Naive thymus-derived CD4-positive, alpha-beta T cell (primary cell): ENCODE results near the gene ROBO2. TPM values are rescaled to one million over a fixed set of nuclear protein-coding genes. Genes with fewer than 3 reads are reported as not detected.

Experiments
- ATAC-seq: fragments of 150-1000 bp; cut with Tn5 transposase; 2 replicates; pipeline ENCODE4 v1.10.0; 2021; ENCODE audit warnings: mild to moderate bottlenecking, moderate library complexity
- CTCF ChIA-PET: fragments of 350-600 bp; sonication (Branson Sonifier 250); formaldehyde crosslinking; loops from one replicate; lab custom pipeline; 2021; ENCODE audit warnings: antibody characterized with exemption; lab: Charles Lee
- POLR2A ChIA-PET: fragments of 350-600 bp; sonication (Branson Sonifier 250); formaldehyde crosslinking; loops from one replicate; lab custom pipeline; 2021; ENCODE audit warnings: antibody characterized with exemption, inconsistent platforms; lab: Charles Lee
- DNase-seq, 9 donors: peaks; one replicate each; pipeline versions ENCODE4 v3.0.0 to v3.0.0-alpha.2; 2020 to 2022; ENCODE audit warnings: mixed read lengths in 1 of 9
- H3K27ac ChIP-seq: one replicate; pipeline ENCODE4 v1.7.0; 2013; ENCODE audit warnings: mild to moderate bottlenecking, low read depth, low read length, moderate library complexity
- H3K27me3 ChIP-seq, 2 donors: one replicate each; pipeline ENCODE4 v1.7.0; 2013; ENCODE audit warnings: low read length in 2 of 2, mild to moderate bottlenecking in 2 of 2, moderate library complexity in 2 of 2; ENCODE audit not compliant: control insufficient read depth in 2 of 2, insufficient read depth in 2 of 2
- H3K36me3 ChIP-seq, 3 experiments: 1 replicate in 2 of 3; 2 replicates in 1 of 3; pipeline ENCODE4 v1.7.0; 2013; ENCODE audit warnings: low read length in 3 of 3, mild to moderate bottlenecking in 3 of 3, moderate library complexity in 1 of 3; ENCODE audit not compliant: insufficient read depth in 3 of 3, control insufficient read depth in 2 of 3
- H3K4me1 ChIP-seq, 2 donors: one replicate each; pipeline ENCODE4 v1.7.0; 2013; ENCODE audit warnings: low read length in 2 of 2, mild to moderate bottlenecking in 2 of 2, moderate library complexity in 1 of 2; ENCODE audit not compliant: control insufficient read depth in 2 of 2, insufficient read depth in 2 of 2
- H3K4me3 ChIP-seq: 2 replicates; pipeline ENCODE4 v1.7.0; 2013; ENCODE audit warnings: mild to moderate bottlenecking, low read length
- H3K9me3 ChIP-seq, 3 experiments: 1 replicate in 2 of 3; 2 replicates in 1 of 3; pipeline ENCODE4 v1.7.0; 2013; ENCODE audit warnings: low read length in 3 of 3; ENCODE audit not compliant: control insufficient read depth in 2 of 3
- H3K27ac Mint-ChIP-seq, 9 donors: one replicate each; pipeline ENCODE4 v1.8.0; 2020 to 2022; ENCODE audit warnings: mixed read lengths in 9 of 9, mild to moderate bottlenecking in 8 of 9, moderate library complexity in 5 of 9, inconsistent platforms in 2 of 9
- H3K27me3 Mint-ChIP-seq, 5 donors: one replicate each; pipeline ENCODE4 v1.8.0; 2021 to 2022; ENCODE audit warnings: mixed read lengths in 5 of 5, mild to moderate bottlenecking in 1 of 5
- H3K36me3 Mint-ChIP-seq, 5 donors: one replicate each; pipeline ENCODE4 v1.8.0; 2020 to 2022; ENCODE audit warnings: mixed read lengths in 5 of 5, mild to moderate bottlenecking in 3 of 5, inconsistent platforms in 1 of 5
- H3K4me1 Mint-ChIP-seq, 7 donors: one replicate each; pipeline ENCODE4 v1.8.0; 2020 to 2022; ENCODE audit warnings: mixed read lengths in 7 of 7, mild to moderate bottlenecking in 3 of 7, inconsistent platforms in 1 of 7
- H3K4me3 Mint-ChIP-seq, 10 donors: one replicate each; pipeline ENCODE4 v1.8.0; 2020 to 2022; ENCODE audit warnings: mild to moderate bottlenecking in 10 of 10, mixed read lengths in 10 of 10, moderate library complexity in 6 of 10, inconsistent platforms in 2 of 10
- H3K9me3 Mint-ChIP-seq, 11 donors: one replicate each; pipeline ENCODE4 v1.8.0; 2020 to 2022; ENCODE audit warnings: mixed read lengths in 11 of 11, mild to moderate bottlenecking in 4 of 11, inconsistent platforms in 1 of 11, moderate library complexity in 1 of 11
- intact Hi-C, 2 donors: fragments of 100-400 bp; cut with micrococcal nuclease; formaldehyde crosslinking; loops; one replicate each; pipeline ENCODE4 v1.15.1; 2023
- polyA plus RNA-seq, 2 donors: library from polyadenylated mRNA; unstranded; fragments of 300-500 nt; fragmentation: Illumina TruSeq; gene quantifications; one replicate each; pipeline ENCODE4 v1.2.3, GENCODE V29; 2021
- total RNA-seq, 6 experiments: library from RNA in 5 of 6; stranded (reverse) in 5 of 6; gene quantifications; 1 replicate in 5 of 6; 2 replicates in 1 of 6; pipeline ENCODE4 v1.2.3 and lab custom pipeline; 2021 to 2026

Gene ROBO2
- total and polyA plus RNA-seq, 7 experiments from 2014 or later = not detected

GRCh38 chr3:77595371-77595870 lies 555.5 kb downstream of the ROBO2 start:
- Histone ChIP-seq H3K4me1 (no peaks in the 10 kb centered on the region), H3K9me3 (no peaks in the 10 kb centered on the region), H3K36me3 (no peaks in the 10 kb centered on the region), H3K27ac (no peak overlapping the region), H3K4me3 (no peak overlapping the region), H3K27me3 (no peaks in the 10 kb centered on the region)
- ATAC-seq (no peak), DNase-seq (no peak)
- no peak overlapping the region for H3K4me3 Mint-ChIP-seq
- no peaks in the 10 kb centered on the region for H3K36me3 Mint-ChIP-seq
- ChIA-PET CTCF (no interaction called here), POLR2A (no interaction called here)
- no peaks in the 10 kb centered on the region for H3K27me3 Mint-ChIP-seq
- H3K27ac Mint-ChIP-seq = no peak overlapping the region
- H3K4me1 Mint-ChIP-seq = no peaks in the 10 kb centered on the region
- peaks cover 0 to 18% (median 2%) of the 10 kb centered on the region in 11 donors for H3K9me3 Mint-ChIP-seq
- intact Hi-C loops = no loop called here

- Mint-ChIP-seq H3K4me1 (no peaks in the 10 kb centered on the region), H3K27ac (no peak overlapping the region), H3K9me3 (peaks cover 0 to 16% (median 6%) of the 10 kb centered on the region in 11 donors), H3K4me3 (no peak overlapping the region), H3K27me3 (no peaks in the 10 kb centered on the region), H3K36me3 (no peaks in the 10 kb centered on the region)
- H3K9me3 ChIP-seq = no peaks in the 10 kb centered on the region
- no peaks in the 10 kb centered on the region for H3K27me3 ChIP-seq
- H3K36me3 ChIP-seq = no peaks in the 10 kb centered on the region
- CTCF ChIA-PET = no interaction called here
- H3K27ac ChIP-seq = no peak overlapping the region
- intact Hi-C loops = no loop called here
- H3K4me1 ChIP-seq = no peaks in the 10 kb centered on the region
- ATAC-seq (no peak), DNase-seq (no peak)
- POLR2A ChIA-PET = no interaction called here
- no peak overlapping the region for H3K4me3 ChIP-seq
Observed at GRCh38 chr3:77599948-77600347, 560.0 kb downstream of the ROBO2 start.

GRCh38 chr3:77601823-77602415 lies 562.0 kb downstream of the ROBO2 start:
- no peaks in the 10 kb centered on the region for H3K27me3 Mint-ChIP-seq
- H3K36me3 Mint-ChIP-seq = no peaks in the 10 kb centered on the region
- intact Hi-C loops = no loop called here
- DNase-seq = no peak
- no peak for ATAC-seq
- no peak overlapping the region for H3K27ac Mint-ChIP-seq
- Histone ChIP-seq H3K9me3 (no peaks in the 10 kb centered on the region), H3K36me3 (no peaks in the 10 kb centered on the region), H3K4me3 (no peak overlapping the region), H3K4me1 (no peaks in the 10 kb centered on the region), H3K27me3 (no peaks in the 10 kb centered on the region), H3K27ac (no peak overlapping the region)
- H3K9me3 Mint-ChIP-seq = peaks cover 0 to 16% (median 6%) of the 10 kb centered on the region in 11 donors
- H3K4me3 Mint-ChIP-seq = no peak overlapping the region
- POLR2A ChIA-PET = no interaction called here
- CTCF ChIA-PET = no interaction called here
- no peaks in the 10 kb centered on the region for H3K4me1 Mint-ChIP-seq

- H3K4me1 Mint-ChIP-seq = no peaks in the 10 kb centered on the region
- Histone ChIP-seq H3K27me3 (no peaks in the 10 kb centered on the region), H3K4me3 (no peak overlapping the region), H3K9me3 (no peaks in the 10 kb centered on the region), H3K36me3 (no peaks in the 10 kb centered on the region), H3K27ac (no peak overlapping the region), H3K4me1 (no peaks in the 10 kb centered on the region)
- DNase-seq (no peak), ATAC-seq (no peak)
- intact Hi-C loops = no loop called here
- POLR2A ChIA-PET = no interaction called here
- H3K27me3 Mint-ChIP-seq = no peaks in the 10 kb centered on the region
- H3K4me3 Mint-ChIP-seq = no peak overlapping the region
- no peaks in the 10 kb centered on the region for H3K36me3 Mint-ChIP-seq
- CTCF ChIA-PET = no interaction called here
- H3K9me3 Mint-ChIP-seq = peaks cover 0 to 16% (median 4%) of the 10 kb centered on the region in 11 donors
- H3K27ac Mint-ChIP-seq = no peak overlapping the region
Observed at GRCh38 chr3:77602722-77603121, 562.8 kb downstream of the ROBO2 start.

GRCh38 chr3:77605308-77605707 lies 565.4 kb downstream of the ROBO2 start:
- DNase-seq (no peak), ATAC-seq (no peak)
- H3K9me3 Mint-ChIP-seq = peaks cover 0 to 16% (median 4%) of the 10 kb centered on the region in 11 donors
- Histone ChIP-seq H3K4me3 (no peak overlapping the region), H3K4me1 (no peaks in the 10 kb centered on the region), H3K9me3 (no peaks in the 10 kb centered on the region), H3K27me3 (no peaks in the 10 kb centered on the region), H3K27ac (no peak overlapping the region), H3K36me3 (no peaks in the 10 kb centered on the region)
- intact Hi-C loops = no loop called here
- no peak overlapping the region for H3K4me3 Mint-ChIP-seq
- no peaks in the 10 kb centered on the region for H3K27me3 Mint-ChIP-seq
- no peaks in the 10 kb centered on the region for H3K36me3 Mint-ChIP-seq
- H3K4me1 Mint-ChIP-seq = no peaks in the 10 kb centered on the region
- CTCF ChIA-PET = no interaction called here
- POLR2A ChIA-PET = no interaction called here
- H3K27ac Mint-ChIP-seq = no peak overlapping the region

- POLR2A ChIA-PET = no interaction called here
- no peaks in the 10 kb centered on the region for H3K27me3 Mint-ChIP-seq
Observed at GRCh38 chr3:77605865-77606264, 566.0 kb downstream of the ROBO2 start.

GRCh38 chr3:77606372-77606771 lies 566.5 kb downstream of the ROBO2 start:
- ChIA-PET POLR2A (no interaction called here), CTCF (no interaction called here)
- H3K36me3 ChIP-seq = no peaks in the 10 kb centered on the region
- no peak overlapping the region for H3K27ac ChIP-seq
- Mint-ChIP-seq H3K4me3 (no peak overlapping the region), H3K36me3 (no peaks in the 10 kb centered on the region), H3K27ac (no peak overlapping the region), H3K27me3 (no peaks in the 10 kb centered on the region), H3K4me1 (no peaks in the 10 kb centered on the region), H3K9me3 (peaks cover 0 to 15% (median 5%) of the 10 kb centered on the region in 11 donors)
- no peak overlapping the region for H3K4me3 ChIP-seq
- DNase-seq (no peak), ATAC-seq (no peak)
- H3K9me3 ChIP-seq = no peaks in the 10 kb centered on the region
- no peaks in the 10 kb centered on the region for H3K27me3 ChIP-seq
- intact Hi-C loops = no loop called here
- H3K4me1 ChIP-seq = no peaks in the 10 kb centered on the region

More at GRCh38 chr3:77605865-77606264, 566.0 kb downstream of the ROBO2 start:
- Mint-ChIP-seq H3K27ac (no peak overlapping the region), H3K9me3 (peaks cover 0 to 14% (median 4%) of the 10 kb centered on the region in 11 donors), H3K36me3 (no peaks in the 10 kb centered on the region), H3K4me3 (no peak overlapping the region), H3K4me1 (no peaks in the 10 kb centered on the region)
- H3K27ac ChIP-seq = no peak overlapping the region
- no peaks in the 10 kb centered on the region for H3K27me3 ChIP-seq
- no peaks in the 10 kb centered on the region for H3K36me3 ChIP-seq
- H3K9me3 ChIP-seq = no peaks in the 10 kb centered on the region
- intact Hi-C loops = no loop called here
- CTCF ChIA-PET = no interaction called here
- ATAC-seq (no peak), DNase-seq (no peak)
- H3K4me3 ChIP-seq = no peak overlapping the region
- no peaks in the 10 kb centered on the region for H3K4me1 ChIP-seq
